Fibroblast of skin of left biceps (primary cell): ENCODE measurements around the gene THAP2.

ENCODE experiments used
- DNase-seq, 2 experiments: peaks; one replicate each; pipeline ENCODE4 v3.0.0-alpha.2; 2013; ENCODE audit warnings: low read depth in 2 of 2

THAP2 gene

GRCh38 chr12:71663561-71664410, at the start of gene THAP2, which contains the start of gene ZFC3H1:
TSS of gene THAP2 (plus strand) at chr12:71664301. CDS start at chr12:71664510, 209 bp downstream.
TSS of gene ZFC3H1 (minus strand) at chr12:71663848. CDS start at chr12:71663610, 238 bp downstream.
- peak; percentile 99 for DNase-seq

- no peak for DNase-seq
Observed at GRCh38 chr12:71621938-71622337, 42.2 kb upstream of the THAP2 start.

- DNase-seq, result no peak
Observed at GRCh38 chr12:71625476-71625875, 38.6 kb upstream of the THAP2 start.

GRCh38 chr12:71626098-71626497, 38.0 kb upstream of the THAP2 start:
- DNase-seq, result no peak

- peak; percentile 3 to 6 for DNase-seq
Observed at GRCh38 chr12:71626768-71627167, 37.3 kb upstream of the THAP2 start.

GRCh38 chr12:71627438-71628002, 36.6 kb upstream of the THAP2 start:
- DNase-seq, result no peak

GRCh38 chr12:71636704-71637115, 27.4 kb upstream of the THAP2 start:
- DNase-seq, result peak; percentile 9 to 19

GRCh38 chr12:71638499-71638898, 25.6 kb upstream of the THAP2 start:
- DNase-seq, result no peak

GRCh38 chr12:71639341-71639760, 24.8 kb upstream of the THAP2 start:
- DNase-seq, result no peak

- no peak for DNase-seq
Observed at GRCh38 chr12:71640316-71640715, 23.8 kb upstream of the THAP2 start.

- DNase-seq, result no peak
Observed at GRCh38 chr12:71641390-71641789, 22.7 kb upstream of the THAP2 start.

GRCh38 chr12:71642264-71642663, 21.8 kb upstream of the THAP2 start:
- DNase-seq, result no peak

GRCh38 chr12:71645268-71645667, 18.8 kb upstream of the THAP2 start:
- no peak for DNase-seq

- no peak for DNase-seq
Observed at GRCh38 chr12:71646512-71646911, 17.6 kb upstream of the THAP2 start.

- DNase-seq, result no peak
Observed at GRCh38 chr12:71648537-71648936, 15.6 kb upstream of the THAP2 start.

GRCh38 chr12:71649401-71649800, 14.7 kb upstream of the THAP2 start:
- no peak for DNase-seq

- peak; percentile 13 to 23 for DNase-seq
Observed at GRCh38 chr12:71652656-71653055, 11.4 kb upstream of the THAP2 start.

- DNase-seq, result no peak
Observed at GRCh38 chr12:71653137-71653536, 11.0 kb upstream of the THAP2 start.

- no peak for DNase-seq
Observed at GRCh38 chr12:71654200-71654599, 9.9 kb upstream of the THAP2 start.

- no peak for DNase-seq
Observed at GRCh38 chr12:71655495-71655894, 8.6 kb upstream of the THAP2 start.

GRCh38 chr12:71655907-71656306, 8.2 kb upstream of the THAP2 start:
- no peak for DNase-seq

- DNase-seq, result no peak
Observed at GRCh38 chr12:71656740-71657139, 7.4 kb upstream of the THAP2 start.

GRCh38 chr12:71661977-71662530, 2.0 kb upstream of the THAP2 start:
- DNase-seq, result peak in 1 of 2 experiments; percentile 24
